LNCaP clone FGC (cell line): Measurements from ENCODE around the gene NHSL1.

ENCODE experiments used
- DNase-seq: peaks from one replicate; pipeline ENCODE4 v3.0.0-alpha.2; 2011; ENCODE audit warnings: low read depth
- H3K4me3 ChIP-seq: 2 replicates; pipeline ENCODE4 v1.5.1; 2011; ENCODE audit warnings: mild to moderate bottlenecking, low read depth, low read length, control low read depth
- CTCF ChIP-seq: IDR thresholded peaks from 2 replicates; pipeline ENCODE4 v1.5.1; 2012; ENCODE audit warnings: mild to moderate bottlenecking; ENCODE audit not compliant: control insufficient read depth, insufficient read depth; ENCODE audit errors: extremely low read depth

NHSL1 gene

GRCh38 chr6:138387577-138388368 is 111.5 kb downstream of the NHSL1 start:
- peak overlapping the region; percentile 5; the same call in 1 of the 2 replicates for H3K4me3 ChIP-seq
- no peak for TF ChIP-seq CTCF
- peak; percentile 98 for DNase-seq

GRCh38 chr6:138386897-138387296 is 112.4 kb downstream of the NHSL1 start:
- no peak for DNase-seq
- no peak overlapping the region for H3K4me3 ChIP-seq
- TF ChIP-seq CTCF: no peak

- no peak overlapping the region for H3K4me3 ChIP-seq
- DNase-seq: no peak
- TF ChIP-seq CTCF: no peak
Observed at GRCh38 chr6:138383776-138384175, 115.5 kb downstream of the NHSL1 start.

GRCh38 chr6:138382498-138383265 is 116.6 kb downstream of the NHSL1 start:
- TF ChIP-seq CTCF: no peak
- no peak for DNase-seq

GRCh38 chr6:138378463-138378862 is 120.8 kb downstream of the NHSL1 start:
- no peak overlapping the region for H3K4me3 ChIP-seq
- TF ChIP-seq CTCF: no peak
- DNase-seq: no peak

More at GRCh38 chr6:138382498-138383265, 116.6 kb downstream of the NHSL1 start:
- H3K4me3 ChIP-seq: no peak overlapping the region

- H3K4me3 ChIP-seq: no peak within 1 kb of the TSS
- no peak for TF ChIP-seq CTCF
- DNase-seq: no peak
Observed at GRCh38 chr6:138377844-138378243, 121.5 kb downstream of the NHSL1 start, which contains the start of gene SMIM28. Gene SMIM28, plus strand, starts transcription at chr6:138377905. Its CDS starts 168 bp downstream, at chr6:138378073.
